SK-N-SH treated with all-trans-retinoic acid at 6 μM for 48 hours (cell line): ENCODE results near the gene PVALB.

Experiments used
- ARNTL ChIP-seq: fragments of 450-650 bp; formaldehyde crosslinking; IDR thresholded peaks from 2 replicates; pipeline ENCODE4 v1.5.0; 2020; ENCODE audit warnings: low read depth, mild to moderate bottlenecking, moderate library complexity, borderline replicate concordance
- BACH2 ChIP-seq: fragments of 250-450 bp; sonication (Bioruptor Pico); IDR thresholded peaks from 2 replicates; pipeline ENCODE4 v1.9.0; 2021; ENCODE audit warnings: mild to moderate bottlenecking, borderline replicate concordance
- ZC3H10 ChIP-seq: fragments of 250-450 bp; sonication (Bioruptor Pico); IDR thresholded peaks from 2 replicates; pipeline ENCODE4 v1.5.1; 2021; ENCODE audit warnings: mild to moderate bottlenecking, moderate library complexity
- ZFP3 ChIP-seq: fragments of 250-450 bp; sonication (Bioruptor Pico); IDR thresholded peaks from 2 replicates; pipeline ENCODE4 v1.5.0; 2020; ENCODE audit warnings: mild to moderate bottlenecking, moderate library complexity
- ZNF565 ChIP-seq: fragments of 450-650 bp; formaldehyde crosslinking; conservative IDR thresholded peaks from 2 replicates; pipeline ENCODE4 v1.5.0; 2020; ENCODE audit warnings: low read depth, mild to moderate bottlenecking, moderate library complexity
- TF ChIP-seq, protein P1 (sequence below): fragments of 250-450 bp; sonication (Bioruptor Pico); IDR thresholded peaks from 2 replicates; pipeline ENCODE4 v1.5.1; 2020; ENCODE audit warnings: low read depth, mild to moderate bottlenecking, moderate library complexity
- TF ChIP-seq, protein P2 (sequence below): fragments of 250-450 bp; sonication (Bioruptor Pico); IDR thresholded peaks from 2 replicates; pipeline ENCODE4 v1.8.0; 2020; ENCODE audit warnings: mild to moderate bottlenecking, moderate library complexity, borderline replicate concordance
- TF ChIP-seq, protein P3 (sequence below): fragments of 250-450 bp; sonication (Bioruptor Pico); IDR thresholded peaks from 2 replicates; pipeline ENCODE4 v1.8.0; 2021; ENCODE audit warnings: low read depth, mild to moderate bottlenecking, moderate library complexity, borderline replicate concordance

DNA sequence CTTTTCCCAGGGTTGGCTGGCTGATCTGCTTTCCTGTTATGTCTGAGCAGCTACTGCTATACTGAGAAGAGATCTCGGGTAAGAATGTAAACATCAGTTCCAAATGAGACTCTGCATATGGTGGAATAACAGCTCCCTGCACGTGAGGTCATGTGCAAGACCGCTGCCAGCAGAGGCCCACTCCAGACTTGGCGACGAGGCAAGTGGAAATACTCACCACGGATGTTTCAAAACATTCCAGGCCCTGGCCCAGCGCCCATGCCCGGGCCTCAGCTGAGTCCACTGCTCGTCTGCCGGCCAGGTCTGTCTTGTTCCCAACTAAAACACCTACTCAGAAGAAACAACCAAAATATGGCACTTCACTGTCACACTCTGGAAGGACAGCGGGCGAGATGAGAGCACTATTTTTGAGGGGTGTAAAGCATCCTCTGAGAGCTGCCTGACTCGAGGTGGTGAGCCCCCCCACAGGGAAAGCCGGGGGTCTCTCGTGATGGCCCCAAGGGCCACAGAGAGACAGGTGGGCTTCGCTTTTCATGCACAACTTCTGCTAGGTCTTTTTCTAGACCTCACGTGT, 54.1 kb downstream of the PVALB start:
- no peak for TF ChIP-seq ARNTL (CRISPR knock-in tag)
- TF ChIP-seq, protein P1, sequence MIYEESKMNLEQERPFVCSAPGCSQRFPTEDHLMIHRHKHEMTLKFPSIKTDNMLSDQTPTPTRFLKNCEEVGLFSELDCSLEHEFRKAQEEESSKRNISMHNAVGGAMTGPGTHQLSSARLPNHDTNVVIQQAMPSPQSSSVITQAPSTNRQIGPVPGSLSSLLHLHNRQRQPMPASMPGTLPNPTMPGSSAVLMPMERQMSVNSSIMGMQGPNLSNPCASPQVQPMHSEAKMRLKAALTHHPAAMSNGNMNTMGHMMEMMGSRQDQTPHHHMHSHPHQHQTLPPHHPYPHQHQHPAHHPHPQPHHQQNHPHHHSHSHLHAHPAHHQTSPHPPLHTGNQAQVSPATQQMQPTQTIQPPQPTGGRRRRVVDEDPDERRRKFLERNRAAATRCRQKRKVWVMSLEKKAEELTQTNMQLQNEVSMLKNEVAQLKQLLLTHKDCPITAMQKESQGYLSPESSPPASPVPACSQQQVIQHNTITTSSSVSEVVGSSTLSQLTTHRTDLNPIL = no peak
- TF ChIP-seq ZNF565 (CRISPR knock-in tag) = no peak
- TF ChIP-seq ZC3H10 = no peak
- TF ChIP-seq, protein P2, sequence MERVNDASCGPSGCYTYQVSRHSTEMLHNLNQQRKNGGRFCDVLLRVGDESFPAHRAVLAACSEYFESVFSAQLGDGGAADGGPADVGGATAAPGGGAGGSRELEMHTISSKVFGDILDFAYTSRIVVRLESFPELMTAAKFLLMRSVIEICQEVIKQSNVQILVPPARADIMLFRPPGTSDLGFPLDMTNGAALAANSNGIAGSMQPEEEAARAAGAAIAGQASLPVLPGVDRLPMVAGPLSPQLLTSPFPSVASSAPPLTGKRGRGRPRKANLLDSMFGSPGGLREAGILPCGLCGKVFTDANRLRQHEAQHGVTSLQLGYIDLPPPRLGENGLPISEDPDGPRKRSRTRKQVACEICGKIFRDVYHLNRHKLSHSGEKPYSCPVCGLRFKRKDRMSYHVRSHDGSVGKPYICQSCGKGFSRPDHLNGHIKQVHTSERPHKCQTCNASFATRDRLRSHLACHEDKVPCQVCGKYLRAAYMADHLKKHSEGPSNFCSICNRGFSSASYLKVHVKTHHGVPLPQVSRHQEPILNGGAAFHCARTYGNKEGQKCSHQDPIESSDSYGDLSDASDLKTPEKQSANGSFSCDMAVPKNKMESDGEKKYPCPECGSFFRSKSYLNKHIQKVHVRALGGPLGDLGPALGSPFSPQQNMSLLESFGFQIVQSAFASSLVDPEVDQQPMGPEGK (CRISPR knock-in tag) = no peak
- no peak for TF ChIP-seq ZFP3 (CRISPR knock-in tag)
- TF ChIP-seq BACH2 (CRISPR knock-in tag) = no peak
- TF ChIP-seq, protein P3, sequence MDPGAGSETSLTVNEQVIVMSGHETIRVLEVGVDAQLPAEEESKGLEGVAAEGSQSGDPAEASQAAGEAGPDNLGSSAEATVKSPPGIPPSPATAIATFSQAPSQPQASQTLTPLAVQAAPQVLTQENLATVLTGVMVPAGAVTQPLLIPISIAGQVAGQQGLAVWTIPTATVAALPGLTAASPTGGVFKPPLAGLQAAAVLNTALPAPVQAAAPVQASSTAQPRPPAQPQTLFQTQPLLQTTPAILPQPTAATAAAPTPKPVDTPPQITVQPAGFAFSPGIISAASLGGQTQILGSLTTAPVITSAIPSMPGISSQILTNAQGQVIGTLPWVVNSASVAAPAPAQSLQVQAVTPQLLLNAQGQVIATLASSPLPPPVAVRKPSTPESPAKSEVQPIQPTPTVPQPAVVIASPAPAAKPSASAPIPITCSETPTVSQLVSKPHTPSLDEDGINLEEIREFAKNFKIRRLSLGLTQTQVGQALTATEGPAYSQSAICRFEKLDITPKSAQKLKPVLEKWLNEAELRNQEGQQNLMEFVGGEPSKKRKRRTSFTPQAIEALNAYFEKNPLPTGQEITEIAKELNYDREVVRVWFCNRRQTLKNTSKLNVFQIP (CRISPR knock-in tag) = no peak
